Measurements from ENCODE around the gene BAG2. TPM values are rescaled to one million over a fixed set of nuclear protein-coding genes. Genes with fewer than 3 reads are reported as not detected.

Gene BAG2
- polyA plus RNA-seq, 1 donor from 2014 or later: 3.2 TPM

DNA sequence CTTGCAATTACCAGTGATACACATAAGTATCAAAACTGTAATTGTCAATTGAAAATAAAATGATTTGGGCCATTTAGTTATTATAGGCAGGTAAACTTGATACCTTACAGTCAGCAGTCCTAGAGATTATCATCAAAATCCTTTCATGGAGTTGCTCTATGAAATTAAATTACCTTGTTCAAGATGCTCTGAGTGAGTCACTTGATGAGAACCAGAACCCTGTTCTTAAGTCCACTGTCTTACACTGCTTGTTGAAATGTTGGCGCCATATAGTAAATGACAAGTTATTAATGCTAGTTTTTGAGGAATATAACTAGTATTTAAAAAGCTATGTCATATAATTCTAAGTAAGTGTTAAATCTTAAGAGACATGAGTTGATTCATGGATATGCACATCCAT, 37.2 kb upstream of the BAG2 start:
- no peak overlapping the region for H3K9ac ChIP-seq (ENCODE audit: low read length)
- no peak overlapping the region for H3K4me3 ChIP-seq (ENCODE audit: low read length)
- H3K9me2 ChIP-seq (ENCODE audit: insufficient read depth, low read length): no peaks in the 10 kb centered on the region
- H3K27ac ChIP-seq (ENCODE audit: low read length): no peak overlapping the region
- TF ChIP-seq MXI1 (conservative IDR thresholded peaks at IDR 0.05; ENCODE audit: poor library complexity, severe bottlenecking) (no peak), POLR2AphosphoS5 (IDR thresholded peaks at IDR 0.05) (no peak), RAD21 (conservative IDR thresholded peaks at IDR 0.05) (no peak), TAF1 (IDR thresholded peaks at IDR 0.05; ENCODE audit: low read depth) (no peak), EZH2 (IDR thresholded peaks at IDR 0.05; ENCODE audit: borderline replicate concordance, insufficient read depth, low read length, poor library complexity, severe bottlenecking) (no peak), EP300 (conservative IDR thresholded peaks at IDR 0.05; ENCODE audit: poor library complexity, severe bottlenecking) (no peak), SMC3 (conservative IDR thresholded peaks at IDR 0.05; ENCODE audit: poor library complexity) (no peak)
- TF ChIP-seq, protein P1, sequence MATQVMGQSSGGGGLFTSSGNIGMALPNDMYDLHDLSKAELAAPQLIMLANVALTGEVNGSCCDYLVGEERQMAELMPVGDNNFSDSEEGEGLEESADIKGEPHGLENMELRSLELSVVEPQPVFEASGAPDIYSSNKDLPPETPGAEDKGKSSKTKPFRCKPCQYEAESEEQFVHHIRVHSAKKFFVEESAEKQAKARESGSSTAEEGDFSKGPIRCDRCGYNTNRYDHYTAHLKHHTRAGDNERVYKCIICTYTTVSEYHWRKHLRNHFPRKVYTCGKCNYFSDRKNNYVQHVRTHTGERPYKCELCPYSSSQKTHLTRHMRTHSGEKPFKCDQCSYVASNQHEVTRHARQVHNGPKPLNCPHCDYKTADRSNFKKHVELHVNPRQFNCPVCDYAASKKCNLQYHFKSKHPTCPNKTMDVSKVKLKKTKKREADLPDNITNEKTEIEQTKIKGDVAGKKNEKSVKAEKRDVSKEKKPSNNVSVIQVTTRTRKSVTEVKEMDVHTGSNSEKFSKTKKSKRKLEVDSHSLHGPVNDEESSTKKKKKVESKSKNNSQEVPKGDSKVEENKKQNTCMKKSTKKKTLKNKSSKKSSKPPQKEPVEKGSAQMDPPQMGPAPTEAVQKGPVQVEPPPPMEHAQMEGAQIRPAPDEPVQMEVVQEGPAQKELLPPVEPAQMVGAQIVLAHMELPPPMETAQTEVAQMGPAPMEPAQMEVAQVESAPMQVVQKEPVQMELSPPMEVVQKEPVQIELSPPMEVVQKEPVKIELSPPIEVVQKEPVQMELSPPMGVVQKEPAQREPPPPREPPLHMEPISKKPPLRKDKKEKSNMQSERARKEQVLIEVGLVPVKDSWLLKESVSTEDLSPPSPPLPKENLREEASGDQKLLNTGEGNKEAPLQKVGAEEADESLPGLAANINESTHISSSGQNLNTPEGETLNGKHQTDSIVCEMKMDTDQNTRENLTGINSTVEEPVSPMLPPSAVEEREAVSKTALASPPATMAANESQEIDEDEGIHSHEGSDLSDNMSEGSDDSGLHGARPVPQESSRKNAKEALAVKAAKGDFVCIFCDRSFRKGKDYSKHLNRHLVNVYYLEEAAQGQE (IDR thresholded peaks at IDR 0.05; ENCODE audit: borderline replicate concordance): no peak
- TF ChIP-seq, protein P2, sequence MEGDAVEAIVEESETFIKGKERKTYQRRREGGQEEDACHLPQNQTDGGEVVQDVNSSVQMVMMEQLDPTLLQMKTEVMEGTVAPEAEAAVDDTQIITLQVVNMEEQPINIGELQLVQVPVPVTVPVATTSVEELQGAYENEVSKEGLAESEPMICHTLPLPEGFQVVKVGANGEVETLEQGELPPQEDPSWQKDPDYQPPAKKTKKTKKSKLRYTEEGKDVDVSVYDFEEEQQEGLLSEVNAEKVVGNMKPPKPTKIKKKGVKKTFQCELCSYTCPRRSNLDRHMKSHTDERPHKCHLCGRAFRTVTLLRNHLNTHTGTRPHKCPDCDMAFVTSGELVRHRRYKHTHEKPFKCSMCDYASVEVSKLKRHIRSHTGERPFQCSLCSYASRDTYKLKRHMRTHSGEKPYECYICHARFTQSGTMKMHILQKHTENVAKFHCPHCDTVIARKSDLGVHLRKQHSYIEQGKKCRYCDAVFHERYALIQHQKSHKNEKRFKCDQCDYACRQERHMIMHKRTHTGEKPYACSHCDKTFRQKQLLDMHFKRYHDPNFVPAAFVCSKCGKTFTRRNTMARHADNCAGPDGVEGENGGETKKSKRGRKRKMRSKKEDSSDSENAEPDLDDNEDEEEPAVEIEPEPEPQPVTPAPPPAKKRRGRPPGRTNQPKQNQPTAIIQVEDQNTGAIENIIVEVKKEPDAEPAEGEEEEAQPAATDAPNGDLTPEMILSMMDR (IDR thresholded peaks at IDR 0.05; ENCODE audit: poor library complexity, severe bottlenecking): no peak
- no peak overlapping the region for H3K4me2 ChIP-seq (ENCODE audit: low read length)
- H3K9me3 ChIP-seq (ENCODE audit: low read length): no peaks in the 10 kb centered on the region
- H2AFZ ChIP-seq (ENCODE audit: low read depth, low read length): no peak overlapping the region
- peaks cover 6% of the 10 kb centered on the region for H3K36me3 ChIP-seq (ENCODE audit: insufficient read depth, low read length)
- no peaks in the 10 kb centered on the region for H4K20me1 ChIP-seq (ENCODE audit: insufficient read depth)
- no peaks in the 10 kb centered on the region for H3K79me2 ChIP-seq (replicated peaks; ENCODE audit: insufficient read depth, low read length)
- no peaks in the 10 kb centered on the region for H3F3A ChIP-seq (ENCODE audit: insufficient read depth, low read length, poor library complexity, severe bottlenecking)
- H3K27me3 ChIP-seq (ENCODE audit: insufficient read depth, low read depth, low read length): no peaks in the 10 kb centered on the region

DNA sequence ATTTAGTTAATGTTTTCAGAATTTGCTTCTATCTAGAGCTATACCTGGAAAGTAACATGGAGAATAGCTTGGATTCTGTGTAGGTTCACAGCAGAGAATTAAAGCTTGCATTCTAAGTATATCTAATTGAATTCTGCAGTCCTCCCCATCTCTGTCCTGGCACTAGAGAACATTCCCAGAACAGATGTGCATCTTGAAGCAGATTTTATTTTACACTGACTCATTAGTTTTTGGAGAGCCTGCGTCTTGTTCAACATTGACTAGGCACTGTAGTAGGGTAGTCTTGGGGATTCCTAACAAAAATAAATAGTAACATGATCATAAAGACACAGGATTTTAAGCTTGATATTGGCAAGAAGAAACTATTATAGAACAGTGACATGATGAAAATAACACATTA, 36.2 kb upstream of the BAG2 start:
- Histone ChIP-seq H3K9me2 (ENCODE audit: insufficient read depth, low read length) (no peaks in the 10 kb centered on the region), H3F3A (ENCODE audit: insufficient read depth, low read length, poor library complexity, severe bottlenecking) (no peaks in the 10 kb centered on the region), H4K20me1 (ENCODE audit: insufficient read depth) (no peaks in the 10 kb centered on the region), H3K9me3 (ENCODE audit: low read length) (no peaks in the 10 kb centered on the region), H3K79me2 (replicated peaks; ENCODE audit: insufficient read depth, low read length) (no peaks in the 10 kb centered on the region), H3K9ac (ENCODE audit: low read length) (no peak overlapping the region), H2AFZ (ENCODE audit: low read depth, low read length) (no peak overlapping the region), H3K36me3 (ENCODE audit: insufficient read depth, low read length) (peaks cover 6% of the 10 kb centered on the region), H3K4me2 (ENCODE audit: low read length) (no peak overlapping the region), H3K4me3 (ENCODE audit: low read length) (no peak overlapping the region), H3K27ac (ENCODE audit: low read length) (no peak overlapping the region), H3K27me3 (ENCODE audit: insufficient read depth, low read depth, low read length) (no peaks in the 10 kb centered on the region)
- TF ChIP-seq TAF1 (IDR thresholded peaks at IDR 0.05; ENCODE audit: low read depth) (no peak), EP300 (conservative IDR thresholded peaks at IDR 0.05; ENCODE audit: poor library complexity, severe bottlenecking) (no peak), RAD21 (conservative IDR thresholded peaks at IDR 0.05) (no peak), MXI1 (conservative IDR thresholded peaks at IDR 0.05; ENCODE audit: poor library complexity, severe bottlenecking) (no peak), POLR2AphosphoS5 (IDR thresholded peaks at IDR 0.05) (no peak), SMC3 (conservative IDR thresholded peaks at IDR 0.05; ENCODE audit: poor library complexity) (no peak), EZH2 (IDR thresholded peaks at IDR 0.05; ENCODE audit: borderline replicate concordance, insufficient read depth, low read length, poor library complexity, severe bottlenecking) (no peak)
- TF ChIP-seq, protein P1 (IDR thresholded peaks at IDR 0.05; ENCODE audit: borderline replicate concordance): no peak
- TF ChIP-seq, protein P2 (IDR thresholded peaks at IDR 0.05; ENCODE audit: poor library complexity, severe bottlenecking): no peak
